COLO829 (cell line): ENCODE measurements around the gene SLC22A24.
"Not testable (repeated sequence)": the region's sequence is repeated elsewhere in the genome, so short reads cannot be mapped to it uniquely, and the experiment has no call there.

Experiments used
- DNase-seq: peaks from one replicate; pipeline ENCODE4 v3.0.0; 2012; ENCODE audit warnings: low spot score

The SLC22A24 gene

GRCh38 chr11:63144121-63144520, at the start of gene SLC22A24:
Gene SLC22A24, minus strand, starts transcription at chr11:63144221. Its CDS starts 442 bp downstream, at chr11:63143779.
- no peak for DNase-seq

GRCh38 chr11:63180536-63180935, 36.5 kb upstream of the SLC22A24 start:
- no peak for DNase-seq

- no peak for DNase-seq
These were observed 35.5 kb upstream of the SLC22A24 start for GRCh38 chr11:63179432-63180041.

- DNase-seq = no peak
These were observed 33.9 kb upstream of the SLC22A24 start for GRCh38 chr11:63177872-63178271.

GRCh38 chr11:63165706-63166310, 21.8 kb upstream of the SLC22A24 start:
- no peak for DNase-seq

GRCh38 chr11:63155794-63156193, 11.8 kb upstream of the SLC22A24 start:
- no peak for DNase-seq

- no peak for DNase-seq
These were observed 2.6 kb upstream of the SLC22A24 start for GRCh38 chr11:63146581-63146980.

- no peak for DNase-seq
These were observed 1.6 kb downstream of the SLC22A24 start for GRCh38 chr11:63142459-63142858.

- DNase-seq = no peak
These were observed 10.8 kb downstream of the SLC22A24 start for GRCh38 chr11:63132985-63133775.

- no peak for DNase-seq
These were observed 44.5 kb downstream of the SLC22A24 start for GRCh38 chr11:63099555-63099954.

GRCh38 chr11:63080682-63081081, 63.3 kb downstream of the SLC22A24 start:
- no peak for DNase-seq

GRCh38 chr11:63046203-63046602, 97.8 kb downstream of the SLC22A24 start:
- not testable (repeated sequence) for DNase-seq

GRCh38 chr11:63042596-63042995, 101.4 kb downstream of the SLC22A24 start:
- DNase-seq = no peak

- DNase-seq = no peak
These were observed 111.6 kb downstream of the SLC22A24 start for GRCh38 chr11:63032457-63032856.
